HFFc6 (cell line): ENCODE measurements around the gene NR1D1. TPM values are rescaled to one million over a fixed set of nuclear protein-coding genes. Genes with fewer than 3 reads are reported as not detected.
A peak's percentile ranks its signal among the peaks of the same experiment; 100 is the strongest.

ENCODE experiments used
- DNase-seq: peaks from one replicate; pipeline ENCODE4 v3.0.0-alpha.2; 2018
- H3K27ac Mint-ChIP-seq: 2 replicates; pipeline ENCODE4 v1.8.0; 2020; ENCODE audit warnings: mild to moderate bottlenecking, mixed read lengths
- H3K27me3 Mint-ChIP-seq: 2 replicates; pipeline ENCODE4 v1.8.0; 2021; ENCODE audit warnings: mild to moderate bottlenecking, moderate library complexity, mixed read lengths; ENCODE audit not compliant: insufficient read depth
- H3K36me3 Mint-ChIP-seq: 2 replicates; pipeline ENCODE4 v1.8.0; 2021; ENCODE audit warnings: low read depth, mixed read lengths
- H3K4me1 Mint-ChIP-seq: 2 replicates; pipeline ENCODE4 v1.8.0; 2020; ENCODE audit warnings: low read depth, mixed read lengths
- H3K4me3 Mint-ChIP-seq: 2 replicates; pipeline ENCODE4 v1.8.0; 2020; ENCODE audit warnings: mild to moderate bottlenecking, moderate library complexity, mixed read lengths
- H3K9me3 Mint-ChIP-seq: 2 replicates; pipeline ENCODE4 v1.8.0; 2020; ENCODE audit warnings: mild to moderate bottlenecking, mixed read lengths
- total RNA-seq, 6 experiments: library from RNA; stranded (reverse); fragmentation: NEBNext Ultra II Directional; extraction: Animal tissue kit (Norgen Biotek cat#: 25700); gene quantifications; 2 replicates in 1 of 6; 3 replicates in 5 of 6; pipeline ENCODE4 v1.2.3, GENCODE V29; 2021
- TF ChIP-seq, protein P1 (sequence below): fragments of 200-600 bp; sonication (generic); IDR thresholded peaks from 2 replicates; pipeline ENCODE4 v1.5.0; 2021; ENCODE audit warnings: antibody characterized with exemption, mild to moderate bottlenecking

Gene NR1D1
- total RNA-seq, 6 experiments from 2014 or later, result 11.2 to 15.8 (median 15.1) TPM

DNA sequence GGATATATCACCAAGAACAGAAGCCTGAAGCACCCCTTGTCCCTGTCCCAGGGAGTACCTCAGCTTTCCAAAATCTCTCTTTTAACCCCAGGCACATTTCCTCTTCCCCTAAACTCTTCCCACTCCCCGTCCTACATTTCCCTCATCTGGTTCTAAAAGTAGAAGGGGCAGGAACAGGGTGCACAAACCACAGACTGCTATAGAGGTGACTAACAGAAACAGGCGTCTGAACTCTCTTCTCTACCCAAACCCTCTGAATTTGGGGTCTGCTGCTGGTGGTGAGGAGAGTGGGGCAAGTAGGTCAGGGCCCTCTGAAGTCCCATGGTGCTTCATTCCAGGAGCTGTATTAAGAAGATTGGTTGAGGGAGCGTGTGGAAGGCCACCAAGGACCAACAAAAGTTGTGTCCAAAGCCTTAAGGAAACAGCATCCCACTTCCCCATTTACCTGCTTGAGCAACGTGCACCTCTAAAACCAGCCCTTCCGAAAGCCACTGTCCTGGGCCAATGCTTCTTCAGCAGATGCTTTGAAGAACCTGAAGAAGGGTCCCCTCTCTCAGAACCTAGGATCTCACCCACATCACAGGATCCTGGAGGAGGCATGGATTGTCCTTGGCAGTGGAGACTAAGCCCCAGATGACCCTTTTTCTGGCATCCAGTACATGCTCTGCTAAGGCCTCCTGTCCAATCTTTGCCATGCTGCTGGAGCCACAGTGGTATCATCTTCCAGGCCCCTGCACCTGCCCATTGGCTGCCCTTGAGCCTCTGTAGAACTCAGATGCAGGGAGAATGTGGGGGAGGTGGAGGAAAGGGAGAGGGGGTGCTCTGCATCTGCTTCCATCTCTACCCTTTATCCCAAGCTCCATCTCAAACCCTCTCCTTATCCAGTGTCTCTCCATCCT, 5.7 kb upstream of the NR1D1 start:
- Mint-ChIP-seq H3K4me1 (peaks cover 76% of the 10 kb centered on the region), H3K27ac (peak overlapping the region; percentile 99), H3K36me3 (no peaks in the 10 kb centered on the region), H3K4me3 (peak overlapping the region; percentile 11; the same call in 1 of the 2 replicates), H3K9me3 (no peaks in the 10 kb centered on the region), H3K27me3 (peaks cover 9% of the 10 kb centered on the region)
- TF ChIP-seq, protein P1, sequence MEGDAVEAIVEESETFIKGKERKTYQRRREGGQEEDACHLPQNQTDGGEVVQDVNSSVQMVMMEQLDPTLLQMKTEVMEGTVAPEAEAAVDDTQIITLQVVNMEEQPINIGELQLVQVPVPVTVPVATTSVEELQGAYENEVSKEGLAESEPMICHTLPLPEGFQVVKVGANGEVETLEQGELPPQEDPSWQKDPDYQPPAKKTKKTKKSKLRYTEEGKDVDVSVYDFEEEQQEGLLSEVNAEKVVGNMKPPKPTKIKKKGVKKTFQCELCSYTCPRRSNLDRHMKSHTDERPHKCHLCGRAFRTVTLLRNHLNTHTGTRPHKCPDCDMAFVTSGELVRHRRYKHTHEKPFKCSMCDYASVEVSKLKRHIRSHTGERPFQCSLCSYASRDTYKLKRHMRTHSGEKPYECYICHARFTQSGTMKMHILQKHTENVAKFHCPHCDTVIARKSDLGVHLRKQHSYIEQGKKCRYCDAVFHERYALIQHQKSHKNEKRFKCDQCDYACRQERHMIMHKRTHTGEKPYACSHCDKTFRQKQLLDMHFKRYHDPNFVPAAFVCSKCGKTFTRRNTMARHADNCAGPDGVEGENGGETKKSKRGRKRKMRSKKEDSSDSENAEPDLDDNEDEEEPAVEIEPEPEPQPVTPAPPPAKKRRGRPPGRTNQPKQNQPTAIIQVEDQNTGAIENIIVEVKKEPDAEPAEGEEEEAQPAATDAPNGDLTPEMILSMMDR, result no peak
- no peak for DNase-seq

DNA sequence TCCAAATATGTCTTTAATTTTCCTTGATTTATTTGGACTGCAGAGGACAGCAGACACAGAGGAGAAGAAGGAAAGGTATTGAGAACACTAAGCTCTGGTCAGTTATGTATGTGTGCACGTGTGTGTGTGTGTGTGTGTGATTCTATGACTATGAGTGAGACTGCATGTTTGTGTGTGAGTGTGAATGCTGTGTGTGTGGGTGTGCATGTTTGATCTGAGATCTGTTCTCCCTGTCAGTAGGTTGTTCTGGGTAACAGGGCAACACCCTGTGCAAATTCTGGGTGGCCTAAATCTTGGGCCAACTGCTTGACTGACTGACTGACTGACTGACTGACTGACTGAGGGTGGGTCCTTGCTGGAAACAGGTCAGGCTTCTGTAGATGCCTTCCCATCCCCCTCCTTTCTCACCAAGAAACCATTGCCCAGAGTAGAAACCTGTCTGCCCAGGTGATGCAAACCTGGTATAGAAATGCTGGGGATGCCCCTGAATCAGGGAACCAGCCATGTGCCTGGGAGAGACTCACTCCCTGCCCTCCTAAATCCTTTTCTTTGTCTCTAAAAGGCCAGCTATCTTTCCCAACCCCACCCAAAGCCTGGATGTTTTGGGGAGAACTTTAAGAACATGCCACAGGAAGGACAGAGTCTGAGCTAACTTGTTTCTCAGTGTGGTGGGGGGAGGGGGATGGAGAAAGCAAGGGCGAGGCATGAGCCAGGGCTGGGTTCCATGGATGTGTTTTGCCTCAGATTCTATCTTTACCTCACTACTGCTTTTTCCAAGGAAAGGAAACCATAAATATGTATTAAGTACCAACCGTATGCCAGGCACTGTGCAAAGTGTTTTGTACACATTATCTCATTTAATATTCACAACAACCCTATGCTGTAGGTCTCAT, 4.5 kb upstream of the NR1D1 start:
- DNase-seq, result no peak
- TF ChIP-seq, protein P1, result no peak
- no peaks in the 10 kb centered on the region for H3K9me3 Mint-ChIP-seq
- H3K4me3 Mint-ChIP-seq, result no peak overlapping the region
- peaks cover 8% of the 10 kb centered on the region for H3K27me3 Mint-ChIP-seq
- H3K27ac Mint-ChIP-seq, result no peak overlapping the region
- peaks cover 70% of the 10 kb centered on the region for H3K4me1 Mint-ChIP-seq
- peaks cover 3% of the 10 kb centered on the region; the same call in 1 of the 2 replicates for H3K36me3 Mint-ChIP-seq

DNA sequence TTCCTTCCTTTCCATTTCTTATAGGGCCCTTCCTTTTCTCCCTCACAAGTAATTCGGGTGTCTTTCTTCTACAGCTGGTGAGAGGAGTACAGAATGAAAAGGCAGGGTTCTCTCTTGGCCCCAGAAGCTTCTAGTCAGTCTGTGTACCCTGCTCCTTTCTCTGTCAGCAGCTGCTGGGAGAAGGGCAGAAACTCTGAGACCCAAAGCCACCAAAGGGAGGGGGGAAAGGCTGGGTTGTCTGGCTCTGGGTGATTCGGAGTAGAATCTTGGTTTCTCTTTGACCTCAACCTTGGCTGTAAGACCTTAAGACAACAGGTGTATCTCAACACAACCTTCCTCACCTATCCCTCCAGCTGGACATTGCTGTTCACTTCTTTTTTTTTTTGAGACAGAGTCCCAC, 3.3 kb upstream of the NR1D1 start:
- Mint-ChIP-seq H3K4me3 (no peak overlapping the region), H3K27me3 (peaks cover 8% of the 10 kb centered on the region), H3K4me1 (peaks cover 66% of the 10 kb centered on the region), H3K36me3 (peaks cover 6% of the 10 kb centered on the region; the same call in 1 of the 2 replicates), H3K27ac (no peak overlapping the region), H3K9me3 (no peaks in the 10 kb centered on the region)
- no peak for DNase-seq
- TF ChIP-seq, protein P1, result no peak

- peaks cover 6% of the 10 kb centered on the region; the same call in 1 of the 2 replicates for H3K36me3 Mint-ChIP-seq
- DNase-seq, result no peak
- H3K4me3 Mint-ChIP-seq, result no peak overlapping the region
- no peak overlapping the region for H3K27ac Mint-ChIP-seq
- H3K9me3 Mint-ChIP-seq, result no peaks in the 10 kb centered on the region
- peaks cover 66% of the 10 kb centered on the region for H3K4me1 Mint-ChIP-seq
- peaks cover 8% of the 10 kb centered on the region for H3K27me3 Mint-ChIP-seq
- TF ChIP-seq, protein P1, result no peak
Observed at GRCh38 chr17:40103071-40103661, 2.8 kb upstream of the NR1D1 start.
